Omental fat pad (tissue), 4 donors: ENCODE data around the gene CMTM7. TPM values are rescaled to one million over a fixed set of nuclear protein-coding genes. Genes with fewer than 3 reads are reported as not detected.
"Not testable (repeated sequence)": the region's sequence is repeated elsewhere in the genome, so short reads cannot be mapped to it uniquely, and the experiment has no call there.

Experiments used
- ATAC-seq: fragments of 150-250 bp; one replicate; pipeline ENCODE4 v1.9.1; 2016; ENCODE audit warnings: mild to moderate bottlenecking, moderate library complexity; ENCODE audit not compliant: low FRiP score
- DNase-seq: peaks from one replicate; pipeline ENCODE4 v3.0.0-alpha.2; 2019; ENCODE audit warnings: low spot score
- total RNA-seq, 4 donors: library from RNA; depleted of rRNA; stranded (reverse); fragments of >200 nt; gene quantifications; one replicate each; pipeline ENCODE4 v1.1.0, GENCODE V29; 2016
- TF ChIP-seq, protein P1 (sequence below), 3 donors: fragments of 450-650 bp; IDR thresholded peaks; one replicate each; pipeline ENCODE4 v1.5.1; 2016 to 2017; ENCODE audit warnings: antibody characterized with exemption in 3 of 3, mild to moderate bottlenecking in 3 of 3, moderate library complexity in 2 of 3

Gene CMTM7
- total RNA-seq, 4 donors from 2014 or later = 18.0 to 34.7 (median 31.3) TPM

DNA sequence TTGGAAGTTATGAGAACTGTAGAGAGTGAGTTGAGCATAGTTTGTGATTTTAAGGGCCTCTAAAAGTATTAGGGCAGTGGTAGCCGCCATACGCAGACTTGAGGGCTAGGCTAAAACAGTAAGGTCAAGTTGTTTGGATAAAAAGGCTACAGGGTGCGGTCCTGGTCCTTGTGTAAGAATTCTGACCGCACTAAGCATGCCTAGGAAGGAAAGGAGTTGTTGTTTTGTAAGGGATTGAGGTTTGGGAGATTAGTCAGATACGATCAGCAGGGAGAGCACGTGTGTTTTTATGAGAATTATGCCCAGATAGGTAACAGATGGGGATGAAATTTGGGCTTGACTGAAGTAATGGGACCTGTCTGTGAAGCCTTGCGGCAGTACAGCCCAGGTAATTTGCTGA lies 71.8 kb downstream of the CMTM7 start:
- ATAC-seq, DNase-seq: not testable (repeated sequence)

DNA sequence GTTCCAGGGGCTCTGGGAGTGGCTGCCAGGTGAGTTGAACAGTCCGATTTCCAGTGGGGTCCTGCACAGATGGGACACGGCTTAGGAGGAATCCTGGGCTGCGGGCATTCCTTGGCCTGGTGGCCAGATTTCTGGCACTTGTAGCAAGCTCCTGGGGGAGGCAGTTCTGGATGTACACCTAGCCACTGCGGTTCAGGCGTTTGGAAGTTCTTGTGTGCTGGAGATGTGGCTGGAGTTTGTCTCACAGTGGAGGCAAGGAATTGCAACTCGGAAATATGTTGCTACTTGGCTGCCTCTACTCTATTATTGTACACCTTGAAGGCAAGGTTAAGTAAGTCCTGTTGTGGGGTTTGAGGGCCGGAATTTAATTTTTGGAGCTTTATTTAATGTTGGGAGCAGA lies 73.1 kb downstream of the CMTM7 start:
- ATAC-seq, DNase-seq: not testable (repeated sequence)

DNA sequence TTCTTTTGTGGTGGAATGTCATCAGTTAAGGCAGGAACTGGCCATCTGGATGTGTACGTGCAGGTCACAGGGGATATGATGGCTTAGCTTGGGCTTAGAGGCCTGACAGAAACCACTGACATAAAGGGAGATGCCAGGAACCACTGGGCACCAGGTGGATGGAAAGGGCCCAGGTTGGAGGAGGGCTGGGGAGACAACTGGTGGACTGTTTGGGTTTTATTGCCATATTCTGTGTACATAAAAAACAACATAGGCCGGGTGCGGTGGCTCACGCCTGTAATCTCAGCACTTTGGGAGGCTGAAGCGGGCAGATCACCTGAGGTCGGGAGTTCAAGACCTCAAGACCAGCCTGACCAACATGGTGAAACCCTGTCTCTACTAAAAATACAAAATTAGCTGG lies 75.2 kb downstream of the CMTM7 start:
- not testable (repeated sequence) for ATAC-seq

DNA sequence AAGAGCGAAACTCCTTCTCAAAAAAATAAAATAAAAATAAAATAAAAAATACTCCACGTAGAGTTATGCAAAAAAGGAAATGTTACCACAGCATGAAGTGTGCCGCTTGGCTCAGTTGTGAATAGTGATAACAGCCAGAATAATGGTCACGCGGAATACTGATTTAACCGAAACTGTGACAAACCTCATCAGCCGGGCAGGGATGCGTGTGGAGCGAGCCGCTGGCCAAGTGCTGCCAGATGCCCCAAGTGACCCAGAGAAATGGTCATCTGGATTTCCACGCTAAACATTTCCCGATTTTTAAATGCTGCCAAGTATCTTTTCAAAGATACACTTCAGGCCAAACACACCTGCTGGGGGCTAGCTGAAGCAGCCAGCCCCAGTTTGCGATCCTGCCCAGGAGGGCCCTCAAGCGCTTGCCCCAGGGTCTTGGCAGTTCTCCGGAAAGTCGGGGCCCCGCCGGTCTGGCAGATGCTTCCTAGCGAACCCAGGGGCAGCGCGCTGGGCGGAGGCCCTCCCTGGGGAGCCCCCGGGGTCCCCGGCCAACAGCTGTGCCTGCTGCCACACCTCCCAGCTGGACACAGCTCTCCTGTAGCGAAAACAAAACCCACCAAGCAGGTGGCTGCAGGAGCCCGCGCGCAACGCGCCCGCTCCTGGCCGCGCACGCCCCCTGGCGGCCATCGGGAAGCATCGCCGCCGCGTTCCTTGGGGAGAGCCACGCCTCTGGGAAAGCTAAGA lies 75.8 kb downstream of the CMTM7 start:
- ATAC-seq = peak; percentile 87
- TF ChIP-seq, protein P1, sequence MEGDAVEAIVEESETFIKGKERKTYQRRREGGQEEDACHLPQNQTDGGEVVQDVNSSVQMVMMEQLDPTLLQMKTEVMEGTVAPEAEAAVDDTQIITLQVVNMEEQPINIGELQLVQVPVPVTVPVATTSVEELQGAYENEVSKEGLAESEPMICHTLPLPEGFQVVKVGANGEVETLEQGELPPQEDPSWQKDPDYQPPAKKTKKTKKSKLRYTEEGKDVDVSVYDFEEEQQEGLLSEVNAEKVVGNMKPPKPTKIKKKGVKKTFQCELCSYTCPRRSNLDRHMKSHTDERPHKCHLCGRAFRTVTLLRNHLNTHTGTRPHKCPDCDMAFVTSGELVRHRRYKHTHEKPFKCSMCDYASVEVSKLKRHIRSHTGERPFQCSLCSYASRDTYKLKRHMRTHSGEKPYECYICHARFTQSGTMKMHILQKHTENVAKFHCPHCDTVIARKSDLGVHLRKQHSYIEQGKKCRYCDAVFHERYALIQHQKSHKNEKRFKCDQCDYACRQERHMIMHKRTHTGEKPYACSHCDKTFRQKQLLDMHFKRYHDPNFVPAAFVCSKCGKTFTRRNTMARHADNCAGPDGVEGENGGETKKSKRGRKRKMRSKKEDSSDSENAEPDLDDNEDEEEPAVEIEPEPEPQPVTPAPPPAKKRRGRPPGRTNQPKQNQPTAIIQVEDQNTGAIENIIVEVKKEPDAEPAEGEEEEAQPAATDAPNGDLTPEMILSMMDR (IDR thresholded peaks at IDR 0.05) = peak in 2 of 3 donors; percentile 63 to 90
- peak; percentile 66 for DNase-seq

More for the DNA sequence above, 75.2 kb downstream of the CMTM7 start:
- not testable (repeated sequence) for DNase-seq

DNA sequence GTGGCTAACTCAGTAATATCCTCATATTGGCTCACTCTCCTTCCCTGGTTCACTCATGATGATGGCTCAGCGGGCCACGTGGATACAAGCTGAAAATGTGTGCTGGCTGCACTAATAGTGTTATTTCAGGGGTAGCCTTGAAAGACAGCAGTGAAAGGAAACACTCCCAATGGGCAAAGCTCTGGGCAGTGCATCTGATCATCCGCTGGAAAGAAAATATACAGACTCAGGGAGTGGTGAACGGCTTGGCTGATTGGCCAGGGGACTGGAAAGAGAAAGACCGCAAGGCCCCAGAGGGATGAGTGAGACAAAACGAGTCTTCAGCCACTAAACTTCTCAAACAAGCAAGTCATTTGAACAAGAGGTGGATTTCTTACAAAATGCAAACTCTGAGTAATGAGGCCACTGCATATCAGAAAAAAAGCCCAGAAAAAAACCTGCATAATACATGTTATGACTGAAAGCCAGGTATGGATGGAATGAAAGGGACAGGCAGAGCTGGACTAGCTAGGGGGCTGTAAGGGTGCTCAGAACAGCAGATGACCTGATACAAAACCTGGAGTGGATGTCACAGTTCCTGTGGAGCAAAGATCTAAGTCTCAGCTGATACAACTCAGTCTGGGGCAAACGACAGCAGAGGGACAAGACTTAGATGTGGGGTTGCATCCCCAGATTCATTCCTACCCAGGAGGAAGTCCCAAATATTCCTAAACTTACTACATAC lies 77.7 kb downstream of the CMTM7 start:
- ATAC-seq (no peak), DNase-seq (no peak)
- TF ChIP-seq, protein P1 (IDR thresholded peaks at IDR 0.05) = no peak

DNA sequence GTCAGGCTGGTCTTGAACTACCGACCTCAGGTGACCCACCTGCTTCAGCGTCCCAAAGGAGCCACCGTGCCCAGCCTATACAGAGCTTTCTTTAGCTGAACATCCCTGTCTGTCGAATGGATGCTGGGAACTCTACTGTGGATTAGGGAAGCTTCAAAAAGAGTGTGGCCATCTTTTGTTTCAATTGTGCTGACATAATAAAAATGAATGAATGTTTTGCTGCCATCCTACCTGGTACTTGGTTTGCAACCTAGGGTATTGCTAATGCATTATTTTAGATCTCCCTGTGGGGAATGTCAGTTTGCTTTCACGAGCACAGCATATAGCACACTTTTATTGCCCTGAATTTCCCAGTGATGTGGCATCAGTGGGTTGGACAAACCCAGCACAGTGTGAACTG lies 78.7 kb downstream of the CMTM7 start:
- DNase-seq = no peak
- TF ChIP-seq, protein P1 (IDR thresholded peaks at IDR 0.05) = no peak
- ATAC-seq = no peak

DNA sequence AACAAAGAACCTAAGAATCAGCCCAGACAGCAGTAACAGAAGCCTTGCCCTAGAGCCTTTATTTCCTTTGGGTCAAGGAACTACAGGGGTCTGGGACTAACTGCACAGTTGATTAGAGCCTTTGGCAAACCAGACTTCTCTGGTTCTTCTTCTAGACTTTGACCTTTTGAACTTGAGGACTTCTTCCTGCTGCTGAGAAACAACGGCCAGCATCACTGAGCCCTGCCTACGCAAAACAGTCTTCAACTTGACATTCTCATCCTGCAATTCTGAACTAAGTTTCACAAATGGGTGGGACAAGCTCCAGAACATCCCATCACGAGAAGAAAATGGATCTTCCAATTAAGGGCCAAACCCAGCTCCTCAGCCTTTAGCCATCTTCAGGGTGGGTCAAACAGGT lies 79.6 kb downstream of the CMTM7 start:
- DNase-seq = no peak
- TF ChIP-seq, protein P1 (IDR thresholded peaks at IDR 0.05) = no peak
- ATAC-seq = no peak

DNA sequence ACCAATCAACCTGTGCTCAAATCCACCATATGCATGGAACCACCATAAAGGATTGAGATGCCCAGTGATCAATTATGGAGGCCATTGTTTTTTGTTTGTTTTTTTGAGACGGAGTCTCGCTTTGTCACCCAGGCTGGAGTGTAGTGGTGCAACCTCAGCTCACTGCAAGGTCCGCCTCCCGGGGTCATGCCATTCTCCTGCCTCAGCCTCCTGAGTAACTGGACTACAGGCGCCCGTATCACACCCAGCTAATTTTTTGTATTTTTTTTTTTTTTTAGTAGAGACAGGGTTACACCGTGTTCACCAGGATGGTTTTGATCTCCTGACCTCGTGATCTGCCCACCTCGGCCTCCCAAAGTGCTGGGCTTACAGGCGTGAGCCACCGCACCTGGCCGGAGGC lies 80.5 kb downstream of the CMTM7 start:
- not testable (repeated sequence) for DNase-seq, ATAC-seq

DNA sequence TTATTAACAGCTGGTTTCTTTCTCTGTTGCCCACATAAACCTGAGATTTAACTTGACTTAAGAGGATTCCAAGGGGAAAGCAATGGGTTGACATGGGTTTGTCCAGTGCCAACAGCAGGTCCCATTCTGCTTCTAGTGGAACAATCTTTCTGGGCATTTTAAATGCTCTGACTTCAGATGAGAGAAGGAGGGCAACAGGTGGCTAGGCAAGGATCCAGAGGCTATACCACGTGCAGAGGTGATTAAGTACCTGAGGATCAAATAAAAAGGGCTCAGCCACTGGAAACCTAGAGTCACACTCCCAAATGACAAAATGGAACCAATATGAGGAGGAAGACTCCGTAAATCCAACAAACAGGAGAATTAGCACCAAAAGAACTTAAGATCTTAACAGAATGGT lies 82.5 kb downstream of the CMTM7 start:
- ATAC-seq = no peak
- TF ChIP-seq, protein P1 (IDR thresholded peaks at IDR 0.05) = no peak
- DNase-seq = no peak
